ENCODE measurements around the gene SART3. TPM values are rescaled to one million over a fixed set of nuclear protein-coding genes. Genes with fewer than 3 reads are reported as not detected.

Gene SART3
- total and polyA plus RNA-seq, 2 of the 13 experiments (the other 11 are each of a cell fraction or from before 2014, with no cell fraction given), result 16.1 to 69.9 TPM

- no peak for TF ChIP-seq ARID2 (CRISPR knock-in tag; IDR thresholded peaks at IDR 0.05; ENCODE audit: borderline replicate concordance)
- TF ChIP-seq REPIN1 (CRISPR knock-in tag; IDR thresholded peaks at IDR 0.05; ENCODE audit: borderline replicate concordance, low read depth), result no peak
- no peak for TF ChIP-seq ZNF556 (CRISPR knock-in tag; IDR thresholded peaks at IDR 0.05; ENCODE audit: borderline replicate concordance)
- TF ChIP-seq ZFP37 (CRISPR knock-in tag; IDR thresholded peaks at IDR 0.05; ENCODE audit: borderline replicate concordance), result no peak
- no peak for TF ChIP-seq ZMYM2 (CRISPR knock-in tag; IDR thresholded peaks at IDR 0.05)
- no peak for TF ChIP-seq TMF1 (CRISPR knock-in tag; IDR thresholded peaks at IDR 0.05; ENCODE audit: low read depth)
- no peak for TF ChIP-seq RFX3 (CRISPR knock-in tag; IDR thresholded peaks at IDR 0.05)
Measured at GRCh38 chr12:108602976-108603704, 42.2 kb upstream of the SART3 start (continued).

GRCh38 chr12:108602209-108602705 is 41.3 kb upstream of the SART3 start:
- no peak for FAIRE-seq
- TF ChIP-seq RFX5 (IDR thresholded peaks at IDR 0.05; ENCODE audit: low read depth, low read length), result no peak
- TF ChIP-seq ZNF180 (CRISPR knock-in tag; IDR thresholded peaks at IDR 0.05; ENCODE audit: borderline replicate concordance, low read depth), result no peak
- no peak for TF ChIP-seq ZNF543 (CRISPR knock-in tag; IDR thresholded peaks at IDR 0.05)
- TF ChIP-seq PREB (CRISPR knock-in tag; IDR thresholded peaks at IDR 0.05), result no peak
- TF ChIP-seq ZNF20 (CRISPR knock-in tag; IDR thresholded peaks at IDR 0.05), result no peak
- no peak for TF ChIP-seq FOXP1 (IDR thresholded peaks at IDR 0.05)
- peak; percentile 43; the same call in 1 of the 2 replicates for TF ChIP-seq FOXP1 (CRISPR knock-in tag; IDR thresholded peaks at IDR 0.05)
- peak; percentile 25; the same call in 1 of the 2 replicates for TF ChIP-seq NR2F6 (IDR thresholded peaks at IDR 0.05)
- no peak for TF ChIP-seq NR2F6 (CRISPR knock-in tag; IDR thresholded peaks at IDR 0.05)
- TF ChIP-seq HOXA9 (CRISPR knock-in tag; IDR thresholded peaks at IDR 0.05; ENCODE audit: borderline replicate concordance), result no peak
- no peak for TF ChIP-seq ZNF225 (CRISPR knock-in tag; IDR thresholded peaks at IDR 0.05)
- no peak for TF ChIP-seq ASH2L (IDR thresholded peaks at IDR 0.05; ENCODE audit: insufficient read length, low read depth, low read length)
- no peak for TF ChIP-seq GATAD2A (CRISPR knock-in tag; IDR thresholded peaks at IDR 0.05)
- TF ChIP-seq YEATS4 (CRISPR knock-in tag; IDR thresholded peaks at IDR 0.05; ENCODE audit: borderline replicate concordance), result no peak
- no peak for TF ChIP-seq ZNF674 (CRISPR knock-in tag; IDR thresholded peaks at IDR 0.05; ENCODE audit: low read depth)
- TF ChIP-seq FOXO4 (CRISPR knock-in tag; conservative IDR thresholded peaks at IDR 0.05), result no peak

More at GRCh38 chr12:108602209-108602705, 41.3 kb upstream of the SART3 start:
- no peak overlapping the region for H3K9ac ChIP-seq (ENCODE audit: insufficient read depth, low read depth, low read length)
- H3K4me1 ChIP-seq (ENCODE audit: insufficient read depth, low read length), result peaks cover 12% of the 10 kb centered on the region
- POLR2A ChIA-PET, result no interaction called here
- no peak overlapping the region for H3K4me3 ChIP-seq (replicated peaks in 1 of 3; ENCODE audit: insufficient read depth in 1 of 3, low read depth in 2 of 3, low read length in 3 of 3)
- peaks cover 5 to 6% of the 10 kb centered on the region in 2 experiments; a peak in 2 of 5 replicates for H3K27me3 ChIP-seq (ENCODE audit: control insufficient read depth in 1 of 2, insufficient read depth in 2 of 2, low read length in 2 of 2)
- DNase-seq (ENCODE audit: low spot score) (no peak), ATAC-seq (no peak)
- WGBS (ENCODE audit: low lambda C conversion rate), result 23% methylated on average over 9 of the region's 9 CpGs
- H3K79me2 ChIP-seq (ENCODE audit: insufficient read depth, low read length), result no peaks in the 10 kb centered on the region
- CTCF ChIA-PET (ENCODE audit: low intra/inter-chr PET ratio, low total read pairs), result no interaction called here
- 0 out of 2 replicates have a peak overlapping the region, but pooled peaks have one; percentile 18 for H3K4me2 ChIP-seq (ENCODE audit: low read depth, low read length)
- H3K36me3 ChIP-seq (replicated peaks in 1 of 2; ENCODE audit: control insufficient read depth in 1 of 2, insufficient read depth in 2 of 2, low read length in 2 of 2), result no peaks in the 10 kb centered on the region
- intact Hi-C loops (cut with micrococcal nuclease; ENCODE audit: unreplicated experiment) (no loop called here), in situ Hi-C loops (cut with HindIII; ENCODE audit: extremely low pct_ligation_motif_present, low pct_unique_long_range_greater_than_20kb) (no loop called here)
- BruUV-seq (replicated peaks), result no TSS peak
- no peaks in the 10 kb centered on the region for H3K9me3 ChIP-seq (ENCODE audit: low read length)
- no peak overlapping the region for H3K27ac ChIP-seq (ENCODE audit: extremely low read length, insufficient read depth, low read length)
- no peaks in the 10 kb centered on the region for H4K20me1 ChIP-seq (ENCODE audit: insufficient read depth, low read length)
- H2AFZ ChIP-seq (ENCODE audit: low read length), result no peak overlapping the region

All from HepG2 (cell line).